ENCODE data around the gene GSTM3.

The GSTM3 gene

DNA sequence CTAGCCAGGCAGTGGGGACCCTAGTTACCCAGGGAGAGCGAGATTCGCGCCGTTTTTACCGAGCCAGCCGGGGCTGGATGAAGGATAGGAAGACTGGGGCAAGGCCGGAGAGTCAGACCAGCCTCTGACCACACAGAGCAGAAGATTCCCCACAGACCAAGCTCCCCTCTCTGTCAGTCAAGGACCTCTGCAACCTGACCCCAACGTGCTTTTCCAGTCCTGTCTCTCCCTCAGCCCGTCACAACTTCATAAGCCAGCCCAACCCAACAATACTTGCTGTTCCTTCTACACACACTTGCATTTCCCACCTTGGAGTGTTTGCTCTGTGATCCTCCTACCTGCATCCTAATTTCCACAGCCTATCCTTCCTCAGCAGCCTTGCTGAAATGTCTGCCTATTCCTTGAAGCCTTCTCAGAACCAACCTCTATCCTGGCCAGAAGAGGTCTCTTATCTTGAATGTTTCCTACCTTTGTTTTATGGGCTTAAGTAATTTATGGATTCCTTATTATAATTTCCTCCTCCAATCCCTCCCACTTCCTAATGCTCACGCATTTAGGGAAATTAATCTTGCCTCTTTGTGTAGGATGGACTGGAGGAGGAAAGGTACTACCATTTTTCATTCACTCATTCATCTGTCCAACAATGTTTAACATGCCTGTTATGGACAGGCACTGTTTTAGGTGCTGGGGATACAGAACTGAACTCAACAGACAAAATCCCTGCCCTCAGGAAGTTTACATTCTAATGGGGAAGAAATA, at the start of gene GSTM3:
TSS of gene GSTM3 (minus strand) at position 424 of the 759 bp plus-strand sequence. CDS start 751 bp downstream, outside the sequence.
- DNase-seq: no peak

GRCh38 chr1:109790329-109790728, 49.5 kb upstream of the GSTM3 start:
- no peak for DNase-seq

DNA sequence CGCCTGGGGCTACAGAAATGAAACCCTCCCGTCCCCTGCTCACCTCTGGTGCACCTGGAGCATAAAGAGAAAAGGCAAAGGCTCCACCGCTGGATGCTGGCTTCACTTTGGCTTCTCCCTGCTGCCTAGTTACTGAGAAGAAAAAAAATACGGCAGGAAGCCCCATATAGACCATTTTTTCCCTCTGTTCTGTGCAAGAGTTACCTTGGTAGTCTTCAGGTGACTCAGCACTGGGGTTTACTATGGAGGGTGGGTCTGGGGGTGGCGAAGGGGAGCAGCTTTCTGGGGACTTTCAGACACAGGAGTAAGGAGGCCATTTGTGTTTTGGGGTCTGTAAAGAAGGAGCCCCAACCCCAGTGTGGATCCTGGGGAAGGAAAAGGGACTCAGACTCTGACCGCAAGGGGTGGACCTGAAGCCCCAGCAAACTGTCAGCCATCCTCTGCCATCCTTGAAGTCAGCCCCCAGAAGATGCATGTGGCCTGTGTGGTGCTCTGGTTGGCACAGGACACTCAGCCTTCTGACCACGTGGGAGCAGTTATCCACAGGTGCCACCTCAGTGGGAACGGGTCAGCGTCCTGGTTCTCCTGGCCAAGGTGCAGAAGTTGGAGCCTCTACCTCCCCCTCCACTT, 48.8 kb upstream of the GSTM3 start:
- no peak for DNase-seq

DNA sequence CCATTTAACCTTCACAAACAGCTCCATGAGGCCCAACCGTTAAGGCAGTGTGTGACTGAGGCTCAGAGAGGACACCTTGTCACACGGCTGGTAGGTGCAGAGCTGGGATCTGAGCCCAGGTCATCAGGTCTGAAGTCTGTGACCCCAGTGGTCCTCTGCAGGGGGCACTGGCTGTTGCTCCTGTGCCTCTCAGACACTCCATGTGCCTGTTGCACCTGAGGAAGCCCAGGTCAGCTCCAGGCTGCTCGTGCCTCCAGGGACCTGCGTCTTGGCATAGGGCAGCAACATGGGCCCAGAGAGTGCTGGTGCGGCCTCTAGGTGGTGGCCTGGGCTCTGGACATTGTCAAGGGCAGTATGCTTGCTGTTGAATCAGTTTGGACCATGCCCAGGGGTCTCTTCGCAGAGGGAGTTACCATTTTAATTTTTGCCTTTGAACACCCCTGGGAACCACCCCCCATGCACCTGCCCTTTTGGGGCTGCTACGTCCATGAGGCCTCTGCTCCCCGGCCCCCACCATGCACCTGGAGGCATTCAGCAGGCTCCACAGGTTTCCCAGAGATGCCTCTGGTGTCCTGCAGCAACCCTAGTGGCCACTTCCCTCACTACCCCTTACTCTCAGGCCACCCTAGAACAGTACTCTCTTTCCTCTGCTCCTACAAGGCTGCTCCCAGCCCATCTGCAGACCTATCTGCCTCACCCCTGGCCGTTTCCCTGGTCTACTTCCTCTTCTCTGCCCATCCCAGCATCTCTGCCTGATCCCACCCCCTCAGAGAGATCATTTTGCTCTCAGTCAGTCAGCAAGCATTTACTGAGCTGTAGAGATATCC, 48.1 kb upstream of the GSTM3 start:
- no peak for DNase-seq

- no peak for DNase-seq
Measured at GRCh38 chr1:109787845-109788601, 47.2 kb upstream of the GSTM3 start.

GRCh38 chr1:109787211-109787844, 46.5 kb upstream of the GSTM3 start:
- DNase-seq: no peak

DNA sequence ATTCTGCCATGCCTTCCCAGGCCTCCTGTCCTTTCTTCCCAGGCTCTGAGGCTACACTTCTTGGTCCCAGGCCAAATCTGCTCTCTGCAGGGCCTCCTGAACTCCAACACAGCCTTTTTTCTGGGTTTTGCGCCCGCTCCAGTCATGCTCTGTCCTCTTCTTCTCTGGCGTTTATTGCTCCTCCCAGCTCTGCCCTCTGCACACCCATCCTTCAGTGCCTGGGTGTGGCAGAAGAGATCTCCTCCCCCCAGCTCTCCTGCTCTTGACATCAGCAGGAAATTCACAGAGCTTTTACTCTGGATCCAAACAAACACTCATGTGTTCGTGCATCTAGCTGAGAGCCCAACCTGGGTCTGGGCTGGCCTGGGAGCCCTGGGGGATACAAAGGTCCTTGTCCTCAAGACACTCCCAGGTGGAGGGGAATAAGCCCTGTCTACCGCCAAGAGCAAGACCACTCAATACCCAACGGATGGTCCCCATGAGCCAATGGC, 45.7 kb upstream of the GSTM3 start:
- DNase-seq: no peak

DNA sequence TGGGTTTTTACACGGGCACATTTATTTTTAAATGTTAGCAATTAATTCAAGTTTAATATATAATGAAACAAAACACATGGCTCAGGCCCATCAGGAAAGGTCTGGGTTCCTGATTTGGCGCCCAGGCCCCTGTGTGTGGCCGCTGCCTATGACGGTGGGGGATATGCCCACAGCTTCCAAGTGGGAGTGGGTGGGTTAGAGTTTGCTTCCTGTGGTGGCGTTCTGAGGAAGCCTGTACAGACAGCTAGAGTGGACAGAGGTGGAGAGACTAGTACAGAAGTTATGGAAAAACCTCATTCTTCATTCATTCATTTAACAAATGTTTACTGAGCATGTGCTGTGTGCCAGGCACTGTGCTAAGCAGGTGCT, 45.3 kb upstream of the GSTM3 start:
- DNase-seq: no peak

GRCh38 chr1:109785446-109786111, 44.7 kb upstream of the GSTM3 start:
- no peak for DNase-seq

GRCh38 chr1:109784551-109785252, 43.9 kb upstream of the GSTM3 start:
- DNase-seq: no peak

GRCh38 chr1:109783436-109783835, 42.6 kb upstream of the GSTM3 start:
- DNase-seq: no peak

GRCh38 chr1:109782927-109783326, 42.1 kb upstream of the GSTM3 start:
- DNase-seq: no peak

DNA sequence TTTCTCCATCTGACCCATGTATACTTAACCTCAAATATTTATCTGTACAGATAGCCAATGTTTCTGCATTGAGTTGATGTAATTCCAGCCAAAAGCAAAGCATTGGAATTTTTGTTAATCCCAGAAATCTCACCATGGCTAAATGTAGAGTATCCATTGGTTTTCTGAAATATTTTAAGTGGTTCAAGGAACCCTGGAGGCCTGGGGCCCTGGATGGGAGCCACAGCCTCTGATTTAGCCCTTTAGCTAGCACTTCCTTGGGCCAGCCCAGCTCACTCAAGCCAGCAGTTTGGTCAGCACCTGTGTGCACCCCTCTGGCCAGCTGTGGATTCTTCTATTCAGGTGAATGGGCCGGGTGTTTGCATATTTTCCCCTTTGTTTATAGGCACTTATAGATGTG, 41.7 kb upstream of the GSTM3 start:
- DNase-seq: no peak

DNA sequence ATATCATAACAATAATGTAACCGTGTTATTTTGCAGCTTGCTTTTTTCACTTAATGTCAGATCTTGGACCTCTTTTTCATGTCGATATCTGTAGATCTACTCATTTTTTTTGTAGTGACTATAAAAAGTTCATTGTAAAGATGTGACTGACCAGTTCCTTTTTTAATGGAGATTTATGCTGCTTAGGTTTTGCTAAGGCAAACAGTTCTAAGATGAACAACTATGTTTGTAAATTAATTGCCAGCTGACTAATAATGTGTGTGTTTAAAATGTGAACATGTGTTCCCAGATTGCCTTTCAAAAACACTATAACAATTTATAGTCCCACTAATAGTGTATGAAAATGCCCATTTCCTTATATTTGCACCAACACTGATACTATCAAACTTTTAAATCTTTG, 41.0 kb upstream of the GSTM3 start:
- no peak for DNase-seq

- DNase-seq: no peak
Measured at GRCh38 chr1:109780982-109781381, 40.1 kb upstream of the GSTM3 start.

DNA sequence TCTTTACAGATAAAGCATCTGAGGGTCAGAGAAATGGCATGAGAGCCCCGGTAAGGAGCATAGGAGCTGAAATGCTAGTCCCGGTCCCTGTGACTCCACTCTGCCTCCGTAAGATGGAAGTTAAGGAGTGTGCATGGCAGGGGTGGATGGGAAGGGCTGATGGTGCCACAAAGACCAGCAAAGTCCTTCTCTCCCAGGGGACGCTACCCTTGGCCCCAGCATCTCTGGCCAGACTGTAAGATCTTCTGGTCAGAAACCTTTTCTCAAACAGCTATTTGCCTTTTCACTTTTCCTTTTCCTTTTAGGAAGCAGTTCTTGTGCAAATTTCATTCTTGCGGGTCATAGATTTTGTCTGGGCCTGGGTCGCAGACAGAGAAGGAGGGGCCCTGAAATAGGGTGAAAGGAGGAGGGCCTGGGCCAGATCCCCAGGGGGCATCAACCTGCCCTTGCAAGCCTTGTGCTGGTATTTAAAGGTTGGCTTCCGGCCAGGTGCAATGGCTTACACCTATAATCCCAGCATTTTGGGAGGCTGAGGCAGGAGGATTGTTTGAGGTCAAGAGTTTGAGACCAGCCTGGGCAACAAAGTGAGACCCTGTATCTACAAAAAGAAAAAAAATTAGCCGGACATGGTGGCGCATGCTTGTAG, 37.3 kb upstream of the GSTM3 start:
- no peak for DNase-seq

GRCh38 chr1:109777436-109777835, 36.6 kb upstream of the GSTM3 start:
- no peak for DNase-seq

DNA sequence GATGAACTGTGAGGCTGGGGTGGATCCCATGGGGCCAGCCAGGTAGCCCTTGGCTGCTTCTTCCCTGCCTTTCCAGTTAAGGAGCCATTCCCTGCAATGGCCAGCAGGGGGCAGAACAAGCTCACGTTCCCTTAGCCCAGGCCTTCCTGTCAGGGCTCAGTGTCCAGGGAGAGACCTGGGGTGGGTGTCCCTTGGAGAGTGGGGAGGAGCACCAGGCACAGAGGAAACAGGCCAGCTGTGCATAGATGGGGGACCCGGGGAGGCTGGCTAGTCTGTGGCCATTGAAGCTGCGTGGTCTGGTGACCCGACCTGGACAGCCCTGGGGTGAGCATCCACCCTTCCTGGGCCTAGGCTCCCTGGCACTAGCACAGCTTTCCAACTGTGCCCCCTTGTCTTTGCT, 36.1 kb upstream of the GSTM3 start:
- DNase-seq: peak; percentile 65

- no peak for DNase-seq
Measured at GRCh38 chr1:109776206-109776835, 35.5 kb upstream of the GSTM3 start.

DNA sequence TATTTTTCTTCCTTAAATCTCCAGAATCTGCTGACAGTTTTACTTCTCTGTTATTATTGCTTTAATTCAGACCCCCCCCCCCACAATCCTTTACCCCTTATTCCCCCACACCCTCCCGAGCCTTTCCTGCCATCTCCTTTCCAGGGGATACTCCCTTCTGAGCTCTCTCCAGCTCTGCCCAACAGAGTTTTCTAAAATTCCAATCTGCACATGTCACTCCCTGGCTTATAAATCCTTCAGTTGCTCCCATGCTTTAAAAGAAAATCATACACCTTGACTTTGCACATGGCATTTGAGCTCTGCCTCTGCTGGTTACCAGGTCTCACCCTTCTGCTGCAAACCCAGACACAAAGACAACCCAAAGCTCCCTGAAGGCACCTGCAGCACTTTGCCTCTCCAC, 34.6 kb upstream of the GSTM3 start:
- no peak for DNase-seq
